H1 (cell line): ENCODE data around the gene TP53BP2. TPM values are rescaled to one million over a fixed set of nuclear protein-coding genes. Genes with fewer than 3 reads are reported as not detected.

Source experiments
- CTCF ChIA-PET: fragments of 300-600 bp; sonication (Branson Sonifier 250); formaldehyde crosslinking; loops from one replicate; lab custom pipeline; 2021; ENCODE audit not compliant: partially characterized antibody; lab: Charles Lee
- POLR2A ChIA-PET: fragments of 300-600 bp; sonication (Branson Sonifier 250); formaldehyde crosslinking; loops from one replicate; lab custom pipeline; 2021; ENCODE audit warnings: inconsistent platforms; ENCODE audit not compliant: partially characterized antibody; lab: Charles Lee
- DNase-seq, 2 experiments: peaks; one replicate each; pipeline versions ENCODE4 v3.0.0 to v3.0.0-alpha.2; 2010 to 2022; ENCODE audit warnings: low spot score in 2 of 2, low read depth in 1 of 2, mixed read lengths in 1 of 2
- FAIRE-seq: peaks from 2 replicates; lab custom pipeline; 2011; peaks lifted over from hg19 to GRCh38; lab: Jason Lieb, UNC
- H2AFZ ChIP-seq: 2 replicates; pipeline ENCODE4 v1.8.1; 2012; ENCODE audit warnings: low read length, inconsistent platforms
- H2AK5ac ChIP-seq: 2 replicates; pipeline ENCODE4 v1.6.1; 2013; ENCODE audit warnings: low read depth, low read length
- H2BK120ac ChIP-seq: replicated peaks from 2 replicates; pipeline ENCODE3; 2013; ENCODE audit warnings: low read depth, low read length, inconsistent platforms
- H2BK12ac ChIP-seq: 2 replicates; pipeline ENCODE4 v1.6.1; 2013; ENCODE audit warnings: low read depth, low read length
- H2BK15ac ChIP-seq: 2 replicates; pipeline ENCODE4 v1.6.1; 2013; ENCODE audit warnings: low read length
- H2BK20ac ChIP-seq: 2 replicates; pipeline ENCODE4 v1.6.1; 2013; ENCODE audit warnings: low read length
- H2BK5ac ChIP-seq: 2 replicates; pipeline ENCODE4 v1.6.1; 2013; ENCODE audit warnings: low read depth, low read length
- H3K14ac ChIP-seq: 2 replicates; pipeline ENCODE4 v1.6.1; 2013; ENCODE audit warnings: inconsistent platforms; ENCODE audit not compliant: insufficient read length
- H3K18ac ChIP-seq: 2 replicates; pipeline ENCODE4 v1.6.1; 2013; ENCODE audit warnings: low read length; ENCODE audit errors: extremely low read depth
- H3K23ac ChIP-seq: 2 replicates; pipeline ENCODE4 v1.6.1; 2013; ENCODE audit warnings: inconsistent platforms; ENCODE audit not compliant: insufficient read length
- H3K23me2 ChIP-seq: 2 replicates; pipeline ENCODE4 v1.6.1; 2013; ENCODE audit warnings: low read depth, low read length
- H3K27ac ChIP-seq: 2 replicates; pipeline ENCODE4 v1.6.1; 2011; ENCODE audit warnings: low read depth, low read length, inconsistent platforms
- H3K27me3 ChIP-seq, 4 experiments: replicated peaks in 1 of 4; 1 replicate in 1 of 4; 2 replicates in 3 of 4; pipeline versions ENCODE4 v1.6.1 to v1.8.1; 2011 to 2013; ENCODE audit warnings: low read length in 3 of 4, mild to moderate bottlenecking in 3 of 4, inconsistent platforms in 2 of 4, mixed read lengths in 2 of 4, moderate library complexity in 1 of 4; ENCODE audit not compliant: control insufficient read depth in 3 of 4, insufficient read depth in 3 of 4; ENCODE audit errors: extremely low read depth in 1 of 4
- H3K36me3 ChIP-seq, 4 experiments: 2 replicates each; pipeline versions ENCODE4 v1.6.1 to v1.8.1; 2011 to 2013; ENCODE audit warnings: mild to moderate bottlenecking in 4 of 4, low read length in 3 of 4, moderate library complexity in 2 of 4, control low read depth in 1 of 4, inconsistent platforms in 1 of 4; ENCODE audit not compliant: insufficient read depth in 4 of 4, control insufficient read depth in 2 of 4
- H3K4ac ChIP-seq: replicated peaks from 2 replicates; pipeline ENCODE3; 2013; ENCODE audit warnings: low read length, low read depth, mixed read lengths, inconsistent platforms; ENCODE audit not compliant: insufficient read length
- H3K4me1 ChIP-seq, 4 experiments: replicated peaks in 1 of 4; 1 replicate in 1 of 4; 2 replicates in 3 of 4; pipeline versions ENCODE4 v1.6.1 to v1.8.1; 2011 to 2013; ENCODE audit warnings: low read length in 3 of 4, inconsistent platforms in 2 of 4, mixed read lengths in 1 of 4; ENCODE audit not compliant: insufficient read depth in 4 of 4, control insufficient read depth in 3 of 4
- H3K4me2 ChIP-seq, 2 experiments: 2 replicates each; pipeline versions ENCODE4 v1.6.1 to v1.8.1; 2011 to 2013; ENCODE audit warnings: low read depth in 2 of 2, low read length in 2 of 2, control low read depth in 1 of 2, inconsistent platforms in 1 of 2, mild to moderate bottlenecking in 1 of 2; ENCODE audit not compliant: insufficient read depth in 1 of 2
- H3K4me3 ChIP-seq, 4 experiments: fragments of 200-600, 300-600 bp in 1 of 4; sonication (generic), shearing (Covaris generic), sonication (Bioruptor Twin) in 1 of 4; 2 replicates each; pipeline versions ENCODE4 v1.5.1 to v1.8.1; 2011 to 2016; ENCODE audit warnings: low read length in 4 of 4, low read depth in 3 of 4, control low read depth in 2 of 4, inconsistent platforms in 2 of 4, mild to moderate bottlenecking in 2 of 4, mixed read lengths in 1 of 4, moderate library complexity in 1 of 4; ENCODE audit not compliant: insufficient read depth in 2 of 4; ENCODE audit errors: extremely low read depth in 1 of 4
- H3K56ac ChIP-seq: replicated peaks from 2 replicates; pipeline ENCODE3; 2013; ENCODE audit warnings: low read depth, mild to moderate bottlenecking, mixed read lengths, low read length, inconsistent platforms; ENCODE audit not compliant: insufficient read length
- H3K79me1 ChIP-seq: 2 replicates; pipeline ENCODE4 v1.6.1; 2013; ENCODE audit warnings: low read depth, low read length, control low read depth
- H3K79me2 ChIP-seq, 2 experiments: 2 replicates each; pipeline versions ENCODE4 v1.6.1 to v1.8.1; 2012 to 2013; ENCODE audit warnings: low read length in 2 of 2, mild to moderate bottlenecking in 2 of 2, inconsistent platforms in 1 of 2; ENCODE audit not compliant: insufficient read depth in 2 of 2, control insufficient read depth in 1 of 2
- H3K9ac ChIP-seq, 4 experiments: replicated peaks in 1 of 4; 1 replicate in 1 of 4; 2 replicates in 3 of 4; pipeline versions ENCODE4 v1.6.1 to v1.8.1; 2011 to 2013; ENCODE audit warnings: low read depth in 3 of 4, low read length in 3 of 4, control low read depth in 2 of 4, mild to moderate bottlenecking in 2 of 4, moderate library complexity in 2 of 4, inconsistent platforms in 1 of 4; ENCODE audit errors: extremely low read depth in 1 of 4
- H3K9me3 ChIP-seq, 2 experiments: 2 replicates each; pipeline versions ENCODE4 v1.6.1 to v1.8.1; 2012 to 2013; ENCODE audit warnings: mild to moderate bottlenecking in 2 of 2, moderate library complexity in 2 of 2, control low read depth in 1 of 2, inconsistent platforms in 1 of 2, low read depth in 1 of 2, low read length in 1 of 2, mixed read lengths in 1 of 2; ENCODE audit not compliant: insufficient read depth in 2 of 2
- H4K20me1 ChIP-seq, 2 experiments: replicated peaks in 1 of 2; 2 replicates each; pipeline versions ENCODE3 to v1.8.1; 2011 to 2013; ENCODE audit warnings: inconsistent platforms in 2 of 2, low read length in 2 of 2, mild to moderate bottlenecking in 1 of 2; ENCODE audit not compliant: insufficient read depth in 2 of 2, control insufficient read depth in 1 of 2
- H4K5ac ChIP-seq: 2 replicates; pipeline ENCODE4 v1.6.1; 2013; ENCODE audit warnings: low read length, low read depth, mixed read lengths, inconsistent platforms; ENCODE audit not compliant: insufficient read length
- H4K8ac ChIP-seq: 2 replicates; pipeline ENCODE4 v1.8.0; 2013; ENCODE audit warnings: mild to moderate bottlenecking, moderate library complexity, low read length, inconsistent platforms; ENCODE audit not compliant: insufficient read depth; ENCODE audit errors: extremely low read depth
- H4K91ac ChIP-seq: replicated peaks from 2 replicates; pipeline ENCODE3; 2013; ENCODE audit warnings: low read length, mixed read lengths, inconsistent platforms; ENCODE audit not compliant: insufficient read length
- CTBP2 ChIP-seq: IDR thresholded peaks from 2 replicates; pipeline ENCODE4 v1.7.0; 2011; ENCODE audit warnings: borderline replicate concordance, mild to moderate bottlenecking, moderate library complexity, mixed read lengths, low read length; ENCODE audit not compliant: insufficient read depth, insufficient read length
- HDAC2 ChIP-seq, 2 experiments: fragments of 300-600 bp in 1 of 2; sonication (generic) in 1 of 2; IDR thresholded peaks; 2 replicates each; pipeline ENCODE4 v1.6.1; 2011 to 2012; ENCODE audit warnings: low read depth in 2 of 2, low read length in 2 of 2, mild to moderate bottlenecking in 2 of 2, moderate library complexity in 2 of 2, borderline replicate concordance in 1 of 2, inconsistent platforms in 1 of 2
- JUN ChIP-seq: IDR thresholded peaks from 2 replicates; pipeline ENCODE4 v1.6.1; 2011; ENCODE audit warnings: low read depth, mild to moderate bottlenecking, improper control_type of control experiment, low read length
- RAD21 ChIP-seq, 2 experiments: IDR thresholded peaks in 1 of 2; conservative IDR thresholded peaks in 1 of 2; 2 replicates each; pipeline ENCODE4 v1.6.1; 2011; ENCODE audit warnings: low read depth in 2 of 2, low read length in 2 of 2, improper control_type of control experiment in 1 of 2, inconsistent platforms in 1 of 2, mild to moderate bottlenecking in 1 of 2, moderate library complexity in 1 of 2
- RNF2 ChIP-seq: fragments of 200-900, 300-1000 bp; sonication (generic); IDR thresholded peaks from 2 replicates; pipeline ENCODE4 v1.7.1; 2016; ENCODE audit warnings: borderline replicate concordance, low read depth, mild to moderate bottlenecking, antibody characterized with exemption, low read length; ENCODE audit not compliant: poor library complexity, severe bottlenecking; ENCODE audit errors: missing control alignments
- SRF ChIP-seq: IDR thresholded peaks from 2 replicates; pipeline ENCODE4 v1.6.1; 2011; ENCODE audit warnings: mild to moderate bottlenecking, low read depth, low read length, moderate library complexity
- WGBS, 2 experiments: shearing (Covaris generic) in 1 of 2; methylation state at CpG; one replicate each; pipeline versions ENCODE4 v1.1.6 to v1.1.7; 2013 to 2015; ENCODE audit warnings: low lambda C conversion rate in 2 of 2, mixed read lengths in 2 of 2, inconsistent platforms in 1 of 2, low coverage in 1 of 2, missing lambda C conversion rate in 1 of 2; ENCODE audit not compliant: insufficient replicate concordance in 2 of 2, insufficient coverage in 1 of 2, insufficient read length in 1 of 2; ENCODE audit errors: extremely low coverage in 1 of 2, missing lambda C conversion rate in 1 of 2; 5-methylcytosine and 5-hydroxymethylcytosine counted together
- polyA plus RNA-seq, 7 experiments: library from polyadenylated mRNA; depleted of rRNA in 3 of 7; stranded (reverse) in 5 of 7; unstranded in 2 of 7; fragments of >200 nt in 5 of 7; fragments of 200-250 nt in 2 of 7; gene quantifications; 1 replicate in 5 of 7; 2 replicates in 1 of 7; 4 replicates in 1 of 7; pipeline versions ENCODE4 v1.2.1 to v1.2.3, GENCODE V29; 2011 to 2013; ENCODE audit warnings: missing spikeins in 2 of 7, mixed read lengths in 2 of 7
- total RNA-seq: library from RNA; stranded (reverse); fragmentation: NEBNext Ultra II Directional; extraction: Animal tissue kit (Norgen Biotek cat#: 25700); gene quantifications from 2 replicates; pipeline ENCODE4 v1.2.1, GENCODE V29; 2021

Gene TP53BP2
- total and polyA plus RNA-seq, 2 of the 8 experiments (the other 6 are each of a cell fraction or from before 2014, with no cell fraction given) = 18.0 to 38.7 TPM

- H2AK5ac ChIP-seq = no peak overlapping the region
- H2AFZ ChIP-seq = no peak overlapping the region
- H3K14ac ChIP-seq = no peak overlapping the region
- 0 out of 2 replicates have a peak overlapping the region, but pooled peaks have one; percentile 32 for H2BK5ac ChIP-seq
- no peaks in the 10 kb centered on the region for H3K36me3 ChIP-seq
- no peak overlapping the region for H2BK12ac ChIP-seq
- POLR2A ChIA-PET = interaction anchor here (1.8 to 3.2 kb wide), 2 partner anchors 7 to 14 kb away, joined by 5 to 20 read pairs; partner anchors contain the start of gene TP53BP2
- H3K18ac ChIP-seq = no peak overlapping the region
- H3K23ac ChIP-seq = no peak overlapping the region
- peaks cover 22% of the 10 kb centered on the region for H3K79me1 ChIP-seq
- H3K4me2 ChIP-seq = peak overlapping the region in 1 of 2 experiments; percentile 39; a peak in 2 of 4 replicates
- H2BK120ac ChIP-seq = no peak overlapping the region
- peaks cover 23 to 99% of the 10 kb centered on the region in 2 experiments for H3K79me2 ChIP-seq
- H3K23me2 ChIP-seq = no peaks in the 10 kb centered on the region; the same call in 1 of the 2 replicates
- H4K20me1 ChIP-seq = peaks cover 14 to 28% of the 10 kb centered on the region in 2 experiments
- CTCF ChIA-PET = interaction anchor here (0.6 to 1.4 kb wide), 6 partner anchors 12 to 140 kb away, joined by 3 to 4 read pairs (median 3); no protein-coding TSS in a partner anchor
- DNase-seq (no peak), FAIRE-seq (no peak)
- no peaks in the 10 kb centered on the region; a peak in 1 of 7 replicates for H3K27me3 ChIP-seq
- no peak overlapping the region for H2BK15ac ChIP-seq
- H3K9ac ChIP-seq = no peak overlapping the region
- H3K4me3 ChIP-seq = no peak overlapping the region
- H3K9me3 ChIP-seq = no peaks in the 10 kb centered on the region
- peaks cover 0 to 13% (median 6%) of the 10 kb centered on the region in 4 experiments for H3K4me1 ChIP-seq
- no peak overlapping the region for H3K4ac ChIP-seq
- H3K56ac ChIP-seq = no peak overlapping the region
- no peak overlapping the region for H3K27ac ChIP-seq
- no peak overlapping the region for H2BK20ac ChIP-seq
- 89% methylated on average over 5 of the region's 5 CpGs; no CpG with 5 or more reads in 1 of the 2 experiments for WGBS, 2 experiments
- H4K8ac ChIP-seq = no peak overlapping the region
- no peak overlapping the region for H4K91ac ChIP-seq
- no peak overlapping the region for H4K5ac ChIP-seq
- TF ChIP-seq SRF (no peak), HDAC2 (IDR thresholded peaks at IDR 0.05; ENCODE audit: borderline replicate concordance in 1 of 2, low read depth in 2 of 2, low read length in 2 of 2) (no peak), RNF2 (no peak), JUN (no peak), CTBP2 (no peak), RAD21 (IDR thresholded peaks at IDR 0.05 in 1 of 2, conservative IDR thresholded peaks at IDR 0.05 in 1 of 2; ENCODE audit: low read depth in 2 of 2, low read length in 2 of 2) (no peak)
Observed at GRCh38 chr1:223838125-223838854, 7.5 kb downstream of the TP53BP2 start.
